Activated CD8-positive, alpha-beta memory T cell treated with anti-CD3 and anti-CD28 coated beads for 48 hours (primary cell): ENCODE results near the gene ADGRL2.

Experiments
- DNase-seq, 3 experiments: peaks; one replicate each; pipeline ENCODE4 v3.0.0-alpha.2; 2020; ENCODE audit warnings: low read depth in 2 of 3, low spot score in 2 of 3

Gene ADGRL2

GRCh38 chr1:81800695-81801650 lies at the start of gene ADGRL2:
ADGRL2 (plus strand) TSS chr1:81800934; CDS start chr1:81836985, 36,051 bp downstream.
- DNase-seq, result no peak

DNA sequence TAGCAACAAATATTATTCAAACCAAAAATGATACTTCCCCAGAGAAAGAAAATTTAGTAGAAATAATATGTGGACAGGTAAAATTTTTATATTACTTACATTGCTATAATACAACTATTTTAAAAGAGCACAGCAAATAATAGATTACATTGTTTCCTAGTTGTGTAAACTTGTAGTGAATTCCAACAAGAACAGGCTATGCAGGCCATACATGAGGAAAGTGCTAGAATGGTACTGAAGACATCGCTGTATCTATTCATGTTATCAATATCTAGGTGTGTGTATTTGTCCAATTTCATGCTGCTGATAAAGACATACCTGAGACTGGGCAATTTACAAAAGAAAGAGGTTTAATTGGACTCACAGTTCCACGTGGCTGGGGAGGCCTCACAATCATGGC lies 47.9 kb upstream of the ADGRL2 start:
- no peak for DNase-seq

DNA sequence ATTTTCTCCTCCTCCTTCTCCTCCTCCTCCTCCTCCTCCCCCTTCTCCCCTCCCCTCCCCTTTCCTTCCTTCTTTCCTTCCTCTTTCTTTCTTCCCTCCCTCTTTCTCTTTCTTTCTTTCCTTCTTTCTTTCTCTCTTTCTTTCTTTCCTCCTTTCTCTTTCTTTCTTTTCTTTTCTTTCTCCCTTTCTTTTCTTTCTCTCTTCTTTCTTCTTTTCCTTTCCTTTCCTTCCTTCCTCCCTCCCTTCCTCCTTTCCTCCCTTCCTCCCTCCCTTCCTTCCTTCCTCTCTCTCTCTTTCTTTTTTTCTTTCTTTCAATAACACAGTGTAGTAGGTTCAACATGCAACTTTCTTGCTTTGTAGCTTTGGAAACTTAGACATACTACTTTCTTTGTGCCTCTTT lies 46.3 kb upstream of the ADGRL2 start:
- no peak for DNase-seq

- no peak for DNase-seq
Observed at GRCh38 chr1:81756872-81757271, 43.9 kb upstream of the ADGRL2 start.

GRCh38 chr1:81757398-81758020 lies 43.2 kb upstream of the ADGRL2 start:
- no peak for DNase-seq

GRCh38 chr1:81758181-81758580 lies 42.6 kb upstream of the ADGRL2 start:
- DNase-seq, result no peak

GRCh38 chr1:81760477-81761097 lies 40.1 kb upstream of the ADGRL2 start:
- DNase-seq, result no peak

GRCh38 chr1:81775510-81775909 lies 25.2 kb upstream of the ADGRL2 start:
- no peak for DNase-seq

- no peak for DNase-seq
Observed at GRCh38 chr1:81780705-81781454, 19.9 kb upstream of the ADGRL2 start.

- DNase-seq, result no peak
Observed at GRCh38 chr1:81781749-81782148, 19.0 kb upstream of the ADGRL2 start.

DNA sequence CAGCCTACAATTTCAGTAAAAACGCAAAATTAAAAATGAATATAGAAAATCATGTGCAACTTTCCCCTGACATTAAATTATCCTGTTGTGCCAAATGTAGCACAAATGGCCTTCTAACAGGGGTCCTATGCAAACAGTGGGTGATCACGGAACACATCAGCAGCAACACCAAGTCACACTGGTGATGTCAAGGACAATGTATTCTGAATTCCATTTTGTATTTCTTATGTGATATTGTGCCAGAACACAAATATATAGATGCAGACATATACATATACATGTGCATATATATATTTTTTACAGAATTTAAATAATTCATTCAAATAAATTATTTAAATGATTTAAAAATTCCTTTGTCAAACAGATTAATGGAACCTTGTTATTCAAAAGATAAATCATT lies 8.6 kb upstream of the ADGRL2 start:
- DNase-seq, result no peak

DNA sequence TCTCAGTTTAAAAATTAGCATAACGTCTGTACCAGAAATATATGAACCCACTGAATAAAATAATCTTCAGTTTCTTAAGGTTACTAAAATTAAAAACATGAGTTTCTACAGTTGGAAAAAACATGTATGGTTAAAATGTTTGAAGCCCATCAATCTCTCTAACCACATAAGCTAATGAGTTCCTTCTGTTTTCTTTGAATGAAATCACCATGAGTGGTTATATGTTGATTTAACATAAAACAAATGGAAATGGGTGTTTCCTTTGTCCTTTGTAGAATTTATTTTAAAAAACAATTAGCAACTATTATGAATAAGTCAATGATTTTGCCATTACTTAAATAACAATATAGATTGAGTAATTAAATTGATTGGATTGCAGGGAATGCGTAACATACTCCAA lies 3.0 kb upstream of the ADGRL2 start:
- DNase-seq, result no peak

GRCh38 chr1:81799939-81800694 lies 617 bp upstream of the ADGRL2 start:
- no peak for DNase-seq

GRCh38 chr1:81801651-81802456 lies 1.1 kb downstream of the ADGRL2 start:
- DNase-seq, result no peak

DNA sequence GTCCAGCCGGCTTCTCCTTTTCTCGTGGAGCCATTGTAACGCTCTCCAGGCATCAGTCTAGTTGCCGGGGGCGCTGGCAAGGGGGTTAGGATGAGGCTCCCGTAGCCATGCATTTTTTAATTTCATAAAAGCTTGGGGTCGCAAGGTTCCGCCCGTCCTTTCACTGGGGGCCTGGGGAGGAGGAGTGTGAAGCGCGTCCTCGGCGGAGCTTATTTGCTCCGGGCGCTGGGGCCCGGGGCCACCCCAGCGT lies 1.6 kb downstream of the ADGRL2 start:
- DNase-seq, result no peak

GRCh38 chr1:81802707-81803430 lies 2.1 kb downstream of the ADGRL2 start:
- no peak for DNase-seq

DNA sequence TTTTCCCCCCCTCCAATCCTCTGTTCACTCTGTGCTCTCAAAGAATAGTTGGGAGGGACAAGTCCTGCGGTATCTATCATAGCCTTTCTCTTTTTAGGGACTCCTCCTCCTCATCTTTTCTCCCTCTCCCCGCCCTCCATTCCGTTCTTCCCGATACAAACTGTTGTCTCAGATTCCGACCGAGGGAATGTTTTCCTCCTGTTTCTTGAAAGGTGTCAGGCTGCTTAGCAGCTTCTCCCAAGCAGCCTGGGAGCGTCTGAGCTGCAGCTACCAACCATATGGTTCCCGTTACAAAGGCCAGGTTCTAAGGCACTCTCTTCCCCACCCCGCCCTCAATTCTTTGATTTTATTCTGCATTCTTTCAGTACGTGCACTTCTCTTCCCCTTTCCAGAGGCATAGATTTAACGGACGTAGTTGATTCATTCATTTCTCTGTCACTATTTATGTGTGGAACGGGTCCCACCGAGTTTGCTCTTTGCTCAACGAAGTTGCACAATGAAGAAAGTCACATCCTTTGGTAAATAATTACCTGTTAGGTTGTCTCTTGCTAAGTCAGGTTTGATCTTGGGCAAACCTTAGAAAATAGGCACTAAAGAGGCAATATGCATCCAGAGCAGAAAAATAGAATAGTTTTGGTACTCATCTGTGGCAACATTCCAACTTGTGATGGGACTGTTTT lies 2.8 kb downstream of the ADGRL2 start:
- DNase-seq, result no peak

DNA sequence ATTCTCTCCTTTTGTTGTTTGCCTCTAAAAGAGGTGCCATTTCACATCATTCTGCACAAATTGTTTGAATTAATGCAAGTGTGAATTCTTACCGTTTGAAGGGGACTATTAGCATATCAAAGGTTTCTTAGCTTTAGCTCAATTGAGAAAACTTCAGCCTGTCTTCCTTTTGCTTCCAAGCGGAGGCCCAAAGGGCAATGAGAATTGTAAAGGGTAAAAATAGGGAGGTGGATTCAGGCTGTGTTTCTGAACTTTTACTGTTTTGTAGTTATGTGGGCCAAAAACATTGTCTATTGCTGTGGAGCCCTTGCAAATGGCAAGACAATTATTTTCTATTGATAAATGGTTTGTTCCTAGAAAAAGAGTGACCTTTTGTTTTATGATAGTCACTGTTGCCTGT lies 3.6 kb downstream of the ADGRL2 start:
- DNase-seq, result no peak
